Ishikawa (cell line): ENCODE results near the gene TRAPPC8.

ENCODE experiments used
- CEBPB ChIP-seq: IDR thresholded peaks from 2 replicates; pipeline ENCODE4 v1.6.1; 2012
- CREB1 ChIP-seq: IDR thresholded peaks from 2 replicates; pipeline ENCODE4 v1.6.1; 2012; ENCODE audit warnings: low read depth
- EGR1 ChIP-seq: IDR thresholded peaks from 2 replicates; pipeline ENCODE4 v1.6.1; 2012
- EP300 ChIP-seq: IDR thresholded peaks from 2 replicates; pipeline ENCODE4 v1.6.1; 2012; ENCODE audit warnings: borderline replicate concordance
- FOXM1 ChIP-seq: IDR thresholded peaks from 2 replicates; pipeline ENCODE4 v1.6.1; 2012; ENCODE audit warnings: low read depth, borderline replicate concordance
- MAX ChIP-seq: IDR thresholded peaks from 2 replicates; pipeline ENCODE4 v1.6.1; 2012
- NFIC ChIP-seq: IDR thresholded peaks from 2 replicates; pipeline ENCODE4 v1.6.1; 2012
- RAD21 ChIP-seq: IDR thresholded peaks from 2 replicates; pipeline ENCODE4 v1.6.1; 2012; ENCODE audit warnings: low read depth
- REST ChIP-seq: IDR thresholded peaks from 2 replicates; pipeline ENCODE4 v1.6.1; 2012; ENCODE audit warnings: low read depth, mild to moderate bottlenecking
- TAF1 ChIP-seq: IDR thresholded peaks from 2 replicates; pipeline ENCODE4 v1.6.1; 2012; ENCODE audit warnings: low read depth, mild to moderate bottlenecking
- TCF12 ChIP-seq: IDR thresholded peaks from 2 replicates; pipeline ENCODE4 v1.6.1; 2012; ENCODE audit warnings: low read depth
- TEAD4 ChIP-seq: IDR thresholded peaks from 2 replicates; pipeline ENCODE4 v1.6.1; 2012
- YY1 ChIP-seq: IDR thresholded peaks from 2 replicates; pipeline ENCODE4 v1.6.1; 2012; ENCODE audit warnings: low read depth
- ZBTB7A ChIP-seq: IDR thresholded peaks from 2 replicates; pipeline ENCODE4 v1.6.1; 2012; ENCODE audit warnings: low read depth
- TF ChIP-seq, protein P1 (sequence below): IDR thresholded peaks from 2 replicates; pipeline ENCODE4 v1.6.1; 2012

Gene TRAPPC8

DNA sequence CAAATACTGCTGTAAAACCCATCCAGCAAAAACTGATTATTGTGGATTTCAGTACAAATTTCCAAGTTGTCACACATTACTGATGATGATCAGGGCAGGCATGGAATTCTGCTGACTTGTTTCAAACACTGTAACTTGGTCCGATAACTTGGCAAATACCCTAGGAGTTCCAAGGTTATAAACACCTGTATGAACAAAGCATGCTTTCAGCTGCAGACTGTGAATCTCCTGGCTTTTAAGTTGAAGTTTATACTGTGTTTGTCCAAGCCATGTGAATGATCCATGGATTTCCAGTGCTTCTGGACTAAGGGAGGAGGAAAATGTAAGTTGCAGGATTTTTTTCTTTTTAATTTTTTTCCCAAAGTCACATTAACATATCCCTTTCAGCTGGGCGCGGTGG, 112.2 kb downstream of the TRAPPC8 start:
- TF ChIP-seq TAF1 (no peak), TEAD4 (no peak), FOXM1 (no peak), MAX (no peak)
- TF ChIP-seq, protein P1, sequence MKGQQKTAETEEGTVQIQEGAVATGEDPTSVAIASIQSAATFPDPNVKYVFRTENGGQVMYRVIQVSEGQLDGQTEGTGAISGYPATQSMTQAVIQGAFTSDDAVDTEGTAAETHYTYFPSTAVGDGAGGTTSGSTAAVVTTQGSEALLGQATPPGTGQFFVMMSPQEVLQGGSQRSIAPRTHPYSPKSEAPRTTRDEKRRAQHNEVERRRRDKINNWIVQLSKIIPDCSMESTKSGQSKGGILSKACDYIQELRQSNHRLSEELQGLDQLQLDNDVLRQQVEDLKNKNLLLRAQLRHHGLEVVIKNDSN = no peak

- TF ChIP-seq REST (no peak), FOXM1 (no peak), TEAD4 (no peak), CEBPB (no peak), MAX (no peak), CREB1 (no peak), TCF12 (no peak), ZBTB7A (no peak), EGR1 (no peak), TAF1 (no peak), NFIC (no peak), RAD21 (no peak), EP300 (no peak), YY1 (no peak)
- TF ChIP-seq, protein P1 = no peak
Observed at GRCh38 chr18:31828613-31829012, 114.3 kb downstream of the TRAPPC8 start.

GRCh38 chr18:31825772-31826171, 117.2 kb downstream of the TRAPPC8 start:
- TF ChIP-seq NFIC (no peak), CEBPB (no peak), TCF12 (no peak), CREB1 (no peak), TEAD4 (no peak), FOXM1 (no peak), RAD21 (no peak), ZBTB7A (no peak), EP300 (no peak)
- TF ChIP-seq, protein P1 = no peak

DNA sequence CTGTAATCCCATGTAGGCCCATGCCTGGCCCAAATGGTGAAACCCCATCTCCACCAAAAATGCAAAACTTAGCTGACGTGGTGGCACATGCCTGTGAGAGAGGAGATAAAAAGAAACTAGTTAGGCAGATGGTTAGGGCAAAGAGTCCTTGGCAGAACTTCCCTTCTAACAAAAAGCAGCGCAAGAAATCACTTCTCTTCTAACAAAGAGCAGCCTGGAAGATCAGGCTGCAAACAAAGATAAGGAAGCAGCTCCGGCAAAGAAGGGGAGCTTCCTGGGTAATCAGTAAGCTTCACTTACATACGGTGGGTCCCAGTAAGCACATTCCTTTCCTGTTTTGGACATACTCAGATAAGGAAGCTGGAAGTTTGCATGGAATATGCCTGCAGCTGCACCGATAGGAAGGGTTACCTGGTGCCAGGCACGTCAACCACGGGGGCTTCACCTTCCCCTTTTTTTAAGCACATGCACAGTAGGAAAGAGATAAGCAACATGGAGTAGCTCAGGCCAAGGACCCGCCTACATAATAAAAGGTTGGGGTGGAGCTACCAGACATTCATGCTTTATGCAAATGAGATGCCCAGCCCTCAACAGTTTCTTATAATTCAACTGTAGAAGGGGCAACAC, 121.3 kb downstream of the TRAPPC8 start:
- TF ChIP-seq CEBPB (no peak), RAD21 (no peak)

DNA sequence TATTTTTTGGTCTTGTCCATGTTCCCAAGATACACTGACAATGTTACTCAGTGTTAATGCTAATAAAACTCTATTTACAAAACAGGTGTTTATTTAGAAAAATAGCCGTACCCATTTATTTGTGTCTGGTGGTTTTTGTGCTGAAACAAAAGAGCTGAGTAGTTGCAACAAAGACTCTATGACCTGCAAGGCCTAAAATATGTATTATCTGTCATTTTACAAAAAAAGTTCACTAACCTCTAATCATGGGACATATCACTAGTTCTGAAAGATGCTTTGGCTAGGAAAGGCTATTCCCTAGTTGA, 123.1 kb downstream of the TRAPPC8 start:
- TF ChIP-seq REST (no peak), TCF12 (no peak), MAX (no peak), CEBPB (no peak), ZBTB7A (no peak), YY1 (no peak), NFIC (no peak), EGR1 (no peak), EP300 (no peak), TAF1 (no peak), TEAD4 (no peak), FOXM1 (no peak), CREB1 (no peak), RAD21 (no peak)

GRCh38 chr18:31819106-31819924, 123.6 kb downstream of the TRAPPC8 start:
- TF ChIP-seq, protein P1 = no peak
- TF ChIP-seq EP300 (no peak), RAD21 (peak; percentile 81), NFIC (no peak), TAF1 (no peak), TEAD4 (no peak), FOXM1 (no peak)
